Measurements from ENCODE around the gene LRRC74A. TPM values are rescaled to one million over a fixed set of nuclear protein-coding genes. Genes with fewer than 3 reads are reported as not detected.

Gene LRRC74A
- total RNA-seq, 6 experiments from 2014 or later = not detected

- H3K27me3 ChIP-seq = no peaks in the 10 kb centered on the region
- H3K4me3 ChIP-seq = no peak overlapping the region
- WGBS (ENCODE audit: insufficient coverage, low coverage, low lambda C conversion rate, missing lambda C conversion rate) = 67% methylated on average over 2 of the region's 4 CpGs
- H3K4me1 ChIP-seq = no peaks in the 10 kb centered on the region
- H3K36me3 ChIP-seq = no peaks in the 10 kb centered on the region
- intact Hi-C loops (cut with DNase I) = loop anchor here in 1 of 2 donors (10.0 kb wide), 1 partner anchor 184 kb away; no protein-coding TSS in a partner anchor
- TF ChIP-seq CTCF (IDR thresholded peaks at IDR 0.05) (no peak), POLR2A (IDR thresholded peaks at IDR 0.05) (no peak)
- ATAC-seq (no peak), DNase-seq (no peak)
- H3K27ac ChIP-seq = no peak overlapping the region
- H3K9me3 ChIP-seq = no peaks in the 10 kb centered on the region
Observed at GRCh38 chr14:76880449-76880848, 54.2 kb downstream of the LRRC74A start.

GRCh38 chr14:76881348-76881747 is 55.1 kb downstream of the LRRC74A start:
- DNase-seq (no peak), ATAC-seq (no peak)
- H3K9me3 ChIP-seq = no peaks in the 10 kb centered on the region
- H3K4me3 ChIP-seq = no peak overlapping the region
- H3K27ac ChIP-seq = no peak overlapping the region
- no peaks in the 10 kb centered on the region for H3K36me3 ChIP-seq
- 100% methylated on average over 2 of the region's 6 CpGs for WGBS (ENCODE audit: insufficient coverage, low coverage, low lambda C conversion rate, missing lambda C conversion rate)
- H3K4me1 ChIP-seq = no peaks in the 10 kb centered on the region
- TF ChIP-seq CTCF (IDR thresholded peaks at IDR 0.05) (no peak), POLR2A (IDR thresholded peaks at IDR 0.05) (no peak)
- intact Hi-C loops (cut with DNase I) = loop anchor here in 1 of 2 donors (10.0 kb wide), 1 partner anchor 183 kb away; no protein-coding TSS in a partner anchor
- H3K27me3 ChIP-seq = no peaks in the 10 kb centered on the region

GRCh38 chr14:76882651-76883050 is 56.4 kb downstream of the LRRC74A start:
- no peak overlapping the region for H3K4me3 ChIP-seq
- H3K36me3 ChIP-seq = no peaks in the 10 kb centered on the region
- no peaks in the 10 kb centered on the region for H3K27me3 ChIP-seq
- no peaks in the 10 kb centered on the region for H3K4me1 ChIP-seq
- ATAC-seq (no peak), DNase-seq (no peak)
- no peak overlapping the region for H3K27ac ChIP-seq
- no CpG with 5 or more reads among the region's 5 CpGs for WGBS (ENCODE audit: insufficient coverage, low coverage, low lambda C conversion rate, missing lambda C conversion rate)
- no peak for TF ChIP-seq POLR2A (IDR thresholded peaks at IDR 0.05)
- no peak for TF ChIP-seq CTCF (IDR thresholded peaks at IDR 0.05)
- intact Hi-C loops (cut with DNase I) = loop anchor here in 1 of 2 donors (10.0 kb wide), 1 partner anchor 182 kb away; no protein-coding TSS in a partner anchor
- no peaks in the 10 kb centered on the region for H3K9me3 ChIP-seq

GRCh38 chr14:76883447-76883846 is 57.2 kb downstream of the LRRC74A start:
- Histone ChIP-seq H3K36me3 (no peaks in the 10 kb centered on the region), H3K4me3 (no peak overlapping the region), H3K9me3 (no peaks in the 10 kb centered on the region), H3K27ac (no peak overlapping the region), H3K4me1 (no peaks in the 10 kb centered on the region), H3K27me3 (no peaks in the 10 kb centered on the region)
- intact Hi-C loops (cut with DNase I) = loop anchor here in 1 of 2 donors (10.0 kb wide), 1 partner anchor 181 kb away; no protein-coding TSS in a partner anchor
- DNase-seq (no peak), ATAC-seq (no peak)
- no peak for TF ChIP-seq CTCF (IDR thresholded peaks at IDR 0.05)
- no peak for TF ChIP-seq POLR2A (IDR thresholded peaks at IDR 0.05)
- WGBS (ENCODE audit: insufficient coverage, low coverage, low lambda C conversion rate, missing lambda C conversion rate) = 54% methylated on average over 5 of the region's 6 CpGs

Measured in right lobe of liver (tissue), 6 donors.